Keratinocyte (primary cell): ENCODE results near the gene EZH2.

ENCODE experiments used
- EZH2 ChIP-seq: IDR thresholded peaks from one replicate; pipeline ENCODE4 v1.6.1; 2012; ENCODE audit warnings: inconsistent platforms, mild to moderate bottlenecking, low read length, moderate library complexity
- TF ChIP-seq, protein P1 (sequence below), 3 experiments: IDR thresholded peaks in 1 of 3; conservative IDR thresholded peaks in 1 of 3; optimal IDR thresholded peaks in 1 of 3; 2 replicates in 2 of 3; 3 replicates in 1 of 3; pipeline versions ENCODE3 to v1.5.1; 2011; ENCODE audit warnings: low read length in 3 of 3, mild to moderate bottlenecking in 3 of 3, moderate library complexity in 2 of 3, control low read depth in 1 of 3, inconsistent platforms in 1 of 3; ENCODE audit not compliant: insufficient read depth in 2 of 3; ENCODE audit errors: extremely low read depth in 1 of 3

DNA sequence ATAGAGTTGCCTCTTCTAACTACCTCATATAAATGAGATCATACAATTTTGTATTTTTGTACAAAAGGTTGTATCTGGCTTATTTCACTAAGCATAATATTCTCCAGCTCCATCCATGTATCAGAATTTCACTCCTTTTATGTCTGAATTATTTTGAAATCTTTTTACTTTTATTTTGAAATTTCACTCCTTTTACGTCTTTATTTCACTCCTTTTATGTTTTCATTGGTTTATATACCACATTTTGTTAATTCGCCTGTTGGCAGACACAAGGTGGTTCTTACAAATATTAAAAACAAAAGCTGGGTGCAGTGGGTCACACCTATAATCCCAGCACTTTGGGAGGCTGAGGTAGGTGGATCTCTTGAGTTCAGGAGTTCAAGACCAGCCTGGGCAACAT is 5.8 kb downstream of the EZH2 start:
- TF ChIP-seq, protein P1, sequence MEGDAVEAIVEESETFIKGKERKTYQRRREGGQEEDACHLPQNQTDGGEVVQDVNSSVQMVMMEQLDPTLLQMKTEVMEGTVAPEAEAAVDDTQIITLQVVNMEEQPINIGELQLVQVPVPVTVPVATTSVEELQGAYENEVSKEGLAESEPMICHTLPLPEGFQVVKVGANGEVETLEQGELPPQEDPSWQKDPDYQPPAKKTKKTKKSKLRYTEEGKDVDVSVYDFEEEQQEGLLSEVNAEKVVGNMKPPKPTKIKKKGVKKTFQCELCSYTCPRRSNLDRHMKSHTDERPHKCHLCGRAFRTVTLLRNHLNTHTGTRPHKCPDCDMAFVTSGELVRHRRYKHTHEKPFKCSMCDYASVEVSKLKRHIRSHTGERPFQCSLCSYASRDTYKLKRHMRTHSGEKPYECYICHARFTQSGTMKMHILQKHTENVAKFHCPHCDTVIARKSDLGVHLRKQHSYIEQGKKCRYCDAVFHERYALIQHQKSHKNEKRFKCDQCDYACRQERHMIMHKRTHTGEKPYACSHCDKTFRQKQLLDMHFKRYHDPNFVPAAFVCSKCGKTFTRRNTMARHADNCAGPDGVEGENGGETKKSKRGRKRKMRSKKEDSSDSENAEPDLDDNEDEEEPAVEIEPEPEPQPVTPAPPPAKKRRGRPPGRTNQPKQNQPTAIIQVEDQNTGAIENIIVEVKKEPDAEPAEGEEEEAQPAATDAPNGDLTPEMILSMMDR (optimal IDR thresholded peaks at IDR 0.05 in 1 of 3, IDR thresholded peaks at IDR 0.05 in 1 of 3, conservative IDR thresholded peaks at IDR 0.05 in 1 of 3; ENCODE audit: extremely low read depth in 1 of 3, insufficient read depth in 2 of 3, low read length in 3 of 3), result no peak
- TF ChIP-seq EZH2, result no peak
